Right ventricle myocardium superior (tissue), 1 donor: ENCODE measurements around the gene MAP3K20. TPM values are rescaled to one million over a fixed set of nuclear protein-coding genes. Genes with fewer than 3 reads are reported as not detected.
A peak's percentile ranks its signal among the peaks of the same experiment; 100 is the strongest.
"Not testable (repeated sequence)": the region's sequence is repeated elsewhere in the genome, so short reads cannot be mapped to it uniquely, and the experiment has no call there.

Experiments used
- ATAC-seq: fragments of 200-7000 bp; cut with Tn5 transposase; one replicate; pipeline ENCODE4 v1.9.1; 2020; ENCODE audit warnings: mild to moderate bottlenecking; ENCODE audit not compliant: poor library complexity
- DNase-seq: peaks from one replicate; pipeline ENCODE4 v3.0.0-alpha.2; 2020
- intact Hi-C: fragments of 100-400 bp; cut with DNase I; formaldehyde crosslinking; loops from one replicate; pipeline ENCODE4 v1.11.2; 2022
- total RNA-seq: library from RNA; stranded (reverse); fragmentation: NEBNext Ultra II Directional; extraction: Animal tissue kit (Norgen Biotek cat#: 25700); gene quantifications from one replicate; pipeline ENCODE4 v1.2.1, GENCODE V29; 2021
- donor health status: DM: no; HTN: yes; CAD: no; lungs with severe emphysema.

The MAP3K20 gene
- total RNA-seq, 1 donor from 2014 or later = 402 TPM

- DNase-seq (no peak), ATAC-seq (no peak)
- intact Hi-C loops = no loop called here
These were observed 66.0 kb downstream of the MAP3K20 start for GRCh38 chr2:173141666-173142065.

- DNase-seq (no peak), ATAC-seq (no peak)
- intact Hi-C loops = no loop called here
These were observed 69.8 kb downstream of the MAP3K20 start for GRCh38 chr2:173145454-173145853.

- intact Hi-C loops = no loop called here
- ATAC-seq = no peak
These were observed 70.9 kb downstream of the MAP3K20 start for GRCh38 chr2:173146590-173146989.

GRCh38 chr2:173148520-173148919 is 72.9 kb downstream of the MAP3K20 start:
- intact Hi-C loops = no loop called here
- ATAC-seq (no peak), DNase-seq (no peak)

More at GRCh38 chr2:173146590-173146989, 70.9 kb downstream of the MAP3K20 start:
- no peak for DNase-seq

- ATAC-seq (peak; percentile 36), DNase-seq (no peak)
- intact Hi-C loops = no loop called here
These were observed 73.8 kb downstream of the MAP3K20 start for GRCh38 chr2:173149491-173149890.

GRCh38 chr2:173150087-173150486 is 74.4 kb downstream of the MAP3K20 start:
- ATAC-seq = peak; percentile 11
- DNase-seq = no peak
- intact Hi-C loops = no loop called here

- no peak for DNase-seq
- intact Hi-C loops = no loop called here
- ATAC-seq = no peak
These were observed 75.3 kb downstream of the MAP3K20 start for GRCh38 chr2:173150963-173151362.

GRCh38 chr2:173151671-173152401 is 76.2 kb downstream of the MAP3K20 start:
- no peak for DNase-seq
- no peak for ATAC-seq
- intact Hi-C loops = no loop called here

- intact Hi-C loops = no loop called here
- DNase-seq (no peak), ATAC-seq (no peak)
These were observed 77.7 kb downstream of the MAP3K20 start for GRCh38 chr2:173153301-173153885.

- DNase-seq (no peak), ATAC-seq (no peak)
- intact Hi-C loops = no loop called here
These were observed 82.1 kb downstream of the MAP3K20 start for GRCh38 chr2:173157676-173158293.

- intact Hi-C loops = no loop called here
- ATAC-seq = peak; percentile 95
- peak; percentile 91 for DNase-seq
These were observed 84.3 kb downstream of the MAP3K20 start for GRCh38 chr2:173159791-173160463.

GRCh38 chr2:173160618-173161017 is 85.0 kb downstream of the MAP3K20 start:
- DNase-seq (no peak), ATAC-seq (no peak)
- intact Hi-C loops = no loop called here

- intact Hi-C loops = no loop called here
- ATAC-seq (no peak), DNase-seq (no peak)
These were observed 85.4 kb downstream of the MAP3K20 start for GRCh38 chr2:173161040-173161439.

GRCh38 chr2:173161507-173161906 is 85.9 kb downstream of the MAP3K20 start:
- DNase-seq (no peak), ATAC-seq (no peak)
- intact Hi-C loops = no loop called here

GRCh38 chr2:173163357-173163756 is 87.7 kb downstream of the MAP3K20 start:
- intact Hi-C loops, ATAC-seq, DNase-seq: not testable (repeated sequence)

- DNase-seq (no peak), ATAC-seq (no peak)
- intact Hi-C loops = no loop called here
These were observed 88.8 kb downstream of the MAP3K20 start for GRCh38 chr2:173164396-173164795.

GRCh38 chr2:173165443-173166238 is 90.0 kb downstream of the MAP3K20 start:
- intact Hi-C loops = no loop called here
- DNase-seq (no peak), ATAC-seq (no peak)

GRCh38 chr2:173171321-173171720 is 95.7 kb downstream of the MAP3K20 start:
- intact Hi-C loops = no loop called here
- no peak for ATAC-seq
- DNase-seq = no peak
